Ishikawa (cell line): ENCODE data around the gene SLC5A2.

Source experiments
- EP300 ChIP-seq: IDR thresholded peaks from 2 replicates; pipeline ENCODE4 v1.6.1; 2012; ENCODE audit warnings: borderline replicate concordance
- FOXM1 ChIP-seq: IDR thresholded peaks from 2 replicates; pipeline ENCODE4 v1.6.1; 2012; ENCODE audit warnings: low read depth, borderline replicate concordance

GRCh38 chr16:31461201-31461920, 21.6 kb upstream of the SLC5A2 start:
- TF ChIP-seq FOXM1 (no peak), EP300 (no peak)
